BLaER1 (cell line): ENCODE measurements around the gene MAT2A.
A peak's percentile ranks its signal among the peaks of the same experiment; 100 is the strongest.

ENCODE experiments used
- H3K27ac ChIP-seq: shearing (Covaris generic); formaldehyde crosslinking; 2 replicates; pipeline ENCODE4 v1.8.1; 2022
- H3K27me3 ChIP-seq: shearing (Covaris generic); formaldehyde crosslinking; 2 replicates; pipeline ENCODE4 v1.8.1; 2022
- H3K36me3 ChIP-seq: shearing (Covaris generic); formaldehyde crosslinking; 2 replicates; pipeline ENCODE4 v1.8.1; 2022
- H3K4me1 ChIP-seq: shearing (Covaris generic); formaldehyde crosslinking; 2 replicates; pipeline ENCODE4 v1.8.1; 2022
- H3K4me2 ChIP-seq: shearing (Covaris generic); formaldehyde crosslinking; 2 replicates; pipeline ENCODE4 v1.8.1; 2022
- H3K4me3 ChIP-seq: shearing (Covaris generic); formaldehyde crosslinking; 2 replicates; pipeline ENCODE4 v1.8.1; 2022
- H3K9ac ChIP-seq: shearing (Covaris generic); formaldehyde crosslinking; 2 replicates; pipeline ENCODE4 v1.8.1; 2022
- H3K9me3 ChIP-seq: shearing (Covaris generic); formaldehyde crosslinking; 2 replicates; pipeline ENCODE4 v1.8.1; 2022
- H4K20me1 ChIP-seq: shearing (Covaris generic); formaldehyde crosslinking; 2 replicates; pipeline ENCODE4 v1.8.1; 2022
- Cebpa-rat ChIP-seq: shearing (Covaris generic); IDR thresholded peaks from 2 replicates; pipeline ENCODE4 v1.8.1; 2022

The MAT2A gene

DNA sequence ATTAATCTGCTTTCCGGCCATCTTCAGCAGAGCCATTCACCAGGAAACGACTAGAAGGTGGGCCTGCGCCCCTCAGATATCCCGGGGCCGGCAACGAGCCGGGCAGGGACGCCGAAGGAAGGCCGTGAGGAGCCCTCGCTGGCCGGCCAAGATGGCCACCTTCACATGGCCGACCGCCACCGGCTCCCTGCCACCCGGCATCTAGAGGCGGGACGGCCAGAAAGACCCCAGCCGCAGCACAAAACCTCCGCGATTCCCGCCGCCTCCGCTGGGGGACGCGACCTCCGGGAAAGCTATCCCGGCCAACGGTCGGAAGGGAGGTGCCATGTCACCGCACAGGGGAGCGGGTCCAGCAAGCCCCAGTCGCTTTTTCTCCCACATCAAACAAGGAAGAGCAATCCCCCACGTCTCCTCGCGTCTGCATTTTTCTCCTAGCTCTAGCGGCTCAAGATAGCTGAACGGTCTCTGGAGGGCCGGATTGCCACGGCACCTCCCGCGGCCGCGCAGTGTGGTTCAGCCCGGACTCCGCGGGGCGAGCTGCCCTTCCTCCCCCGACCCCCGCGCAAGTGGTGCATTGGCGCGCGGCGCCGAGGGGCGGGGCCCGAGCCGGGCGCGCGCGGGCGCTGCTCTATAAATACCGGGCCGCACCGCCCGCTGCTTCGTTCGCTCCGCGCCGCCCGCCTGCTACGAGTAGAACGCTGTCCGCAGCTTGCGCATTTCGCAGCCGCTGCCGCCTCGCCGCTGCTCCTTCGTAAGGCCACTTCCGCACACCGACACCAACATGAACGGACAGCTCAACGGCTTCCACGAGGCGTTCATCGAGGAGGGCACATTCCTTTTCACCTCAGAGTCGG, at the start of gene MAT2A:
MAT2A (plus strand) TSS at position 662 of the 854 bp plus-strand sequence; CDS start at position 782, 120 bp downstream.
- H3K27me3 ChIP-seq: no peaks in the 10 kb centered on the region
- peak within 1 kb of the TSS; percentile 100 for H3K9ac ChIP-seq
- no peak for TF ChIP-seq Cebpa-rat
- H4K20me1 ChIP-seq: peaks cover 46% of the 10 kb centered on the region
- H3K27ac ChIP-seq: peak within 1 kb of the TSS; percentile 100
- H3K4me3 ChIP-seq: peak within 1 kb of the TSS; percentile 73
- peaks cover 40% of the 10 kb centered on the region for H3K36me3 ChIP-seq
- H3K9me3 ChIP-seq: no peaks in the 10 kb centered on the region
- H3K4me1 ChIP-seq: peaks cover 68% of the 10 kb centered on the region
- H3K4me2 ChIP-seq: peak within 1 kb of the TSS; percentile 93

DNA sequence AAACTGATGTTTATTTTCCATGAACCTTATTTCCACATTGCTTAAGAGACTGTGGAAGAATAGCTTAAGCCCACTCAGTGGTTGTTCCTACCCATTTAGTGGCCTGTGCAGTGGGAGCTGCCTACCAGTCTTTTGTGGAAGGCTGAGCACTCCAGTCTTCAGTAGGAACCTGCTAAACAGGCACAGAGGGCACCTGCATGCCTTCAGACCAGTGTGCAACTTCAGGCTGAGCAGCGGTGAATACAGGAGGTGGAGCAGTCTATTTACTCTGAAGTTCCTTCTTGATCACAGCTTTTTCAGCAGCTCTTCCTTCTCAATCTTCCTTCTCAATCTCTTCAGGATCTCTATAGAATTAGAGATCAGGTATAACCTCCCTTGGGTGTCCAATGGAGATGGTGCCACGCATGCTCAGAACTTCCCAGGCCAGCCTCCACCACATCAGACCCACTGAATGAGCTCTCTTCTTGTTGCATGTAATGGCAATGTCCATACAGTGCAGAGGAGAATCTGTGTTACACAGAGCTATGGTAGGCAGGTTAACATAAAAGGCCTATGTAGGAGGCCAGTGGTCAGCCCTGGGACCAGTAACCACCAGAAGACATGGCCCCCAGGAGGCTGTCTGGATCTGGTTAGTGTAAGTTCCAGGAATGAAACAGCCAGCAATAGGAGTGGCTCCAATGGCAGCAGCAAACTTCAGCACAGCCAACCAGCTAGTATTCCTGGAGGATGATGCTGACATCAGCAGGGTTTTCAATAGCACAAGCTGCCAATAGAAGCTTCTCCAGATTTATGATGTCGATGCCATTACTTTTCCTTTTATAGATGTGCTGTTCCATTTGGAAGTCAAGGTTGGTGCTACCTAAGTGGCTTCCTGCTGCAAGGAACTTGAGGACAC, 47.9 kb upstream of the MAT2A start:
- no peak for TF ChIP-seq Cebpa-rat
- H3K36me3 ChIP-seq: no peaks in the 10 kb centered on the region
- H3K27me3 ChIP-seq: no peaks in the 10 kb centered on the region
- no peak overlapping the region for H3K4me2 ChIP-seq
- H3K27ac ChIP-seq: no peak overlapping the region
- H3K9ac ChIP-seq: no peak overlapping the region
- H3K4me1 ChIP-seq: peaks cover 5% of the 10 kb centered on the region; the same call in 1 of the 2 replicates
- no peak overlapping the region for H3K4me3 ChIP-seq
- H3K9me3 ChIP-seq: peaks cover 28% of the 10 kb centered on the region
- H4K20me1 ChIP-seq: no peaks in the 10 kb centered on the region

DNA sequence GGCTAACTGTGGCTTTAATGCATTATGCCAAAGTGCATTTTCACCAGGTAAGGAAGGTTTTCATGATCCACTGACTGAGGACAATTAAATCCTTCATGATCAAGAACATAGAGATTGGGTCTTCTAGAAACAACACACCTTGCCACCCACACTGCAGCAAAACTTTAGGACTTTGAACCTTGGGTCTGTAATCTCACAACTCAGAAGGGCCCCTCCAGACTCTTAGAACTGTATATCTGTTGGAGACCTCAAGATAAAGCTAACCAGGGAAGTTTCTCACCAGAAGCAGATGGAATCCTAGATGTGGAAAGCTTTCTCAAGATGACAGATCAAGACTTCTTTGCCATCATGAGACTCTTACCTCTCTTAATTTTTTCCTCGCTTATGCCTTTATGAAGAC, 42.5 kb upstream of the MAT2A start:
- Histone ChIP-seq H3K4me2 (no peak overlapping the region), H3K36me3 (no peaks in the 10 kb centered on the region), H3K27ac (no peak overlapping the region), H3K9ac (no peak overlapping the region), H3K4me1 (peaks cover 14% of the 10 kb centered on the region; the same call in 1 of the 2 replicates), H4K20me1 (no peaks in the 10 kb centered on the region), H3K4me3 (no peak overlapping the region), H3K27me3 (no peaks in the 10 kb centered on the region), H3K9me3 (no peaks in the 10 kb centered on the region)
- no peak for TF ChIP-seq Cebpa-rat

DNA sequence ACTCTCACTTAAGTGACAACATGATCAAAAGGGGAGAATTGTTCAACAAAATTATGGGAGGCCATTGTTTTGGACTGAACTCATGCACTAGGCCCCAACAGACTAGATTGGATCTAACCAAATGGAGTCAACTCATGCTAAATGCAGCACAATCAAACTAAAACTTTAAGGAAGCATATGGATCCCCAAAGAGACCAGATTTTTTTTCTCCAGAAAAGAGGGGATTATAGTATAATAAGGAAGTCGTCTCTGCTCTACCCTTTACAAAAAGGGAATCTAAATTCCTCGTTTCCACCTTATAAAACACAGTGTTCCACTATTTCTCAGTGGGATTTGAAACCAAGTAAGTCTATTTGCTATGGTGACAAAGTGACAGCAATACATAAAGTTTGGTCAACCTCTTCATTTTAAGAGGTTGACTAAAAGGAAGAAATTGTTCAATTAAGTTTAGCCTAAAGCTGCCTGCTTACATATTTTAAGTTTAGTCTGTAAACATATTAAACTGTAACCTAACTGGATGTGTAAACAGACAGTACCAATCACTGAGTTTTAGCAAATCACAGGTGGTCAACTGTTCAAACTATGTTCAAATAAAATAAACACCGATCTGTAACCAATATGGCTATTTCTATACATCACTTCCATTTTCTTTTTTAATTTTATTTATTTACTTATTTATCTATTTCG, 40.9 kb upstream of the MAT2A start:
- H3K36me3 ChIP-seq: no peaks in the 10 kb centered on the region
- H3K4me3 ChIP-seq: no peak overlapping the region
- peaks cover 18% of the 10 kb centered on the region; the same call in 1 of the 2 replicates for H3K4me1 ChIP-seq
- TF ChIP-seq Cebpa-rat: no peak
- H3K9me3 ChIP-seq: no peaks in the 10 kb centered on the region
- H3K27me3 ChIP-seq: no peaks in the 10 kb centered on the region
- no peak overlapping the region for H3K9ac ChIP-seq
- no peak overlapping the region for H3K27ac ChIP-seq
- no peaks in the 10 kb centered on the region for H4K20me1 ChIP-seq
- no peak overlapping the region for H3K4me2 ChIP-seq

DNA sequence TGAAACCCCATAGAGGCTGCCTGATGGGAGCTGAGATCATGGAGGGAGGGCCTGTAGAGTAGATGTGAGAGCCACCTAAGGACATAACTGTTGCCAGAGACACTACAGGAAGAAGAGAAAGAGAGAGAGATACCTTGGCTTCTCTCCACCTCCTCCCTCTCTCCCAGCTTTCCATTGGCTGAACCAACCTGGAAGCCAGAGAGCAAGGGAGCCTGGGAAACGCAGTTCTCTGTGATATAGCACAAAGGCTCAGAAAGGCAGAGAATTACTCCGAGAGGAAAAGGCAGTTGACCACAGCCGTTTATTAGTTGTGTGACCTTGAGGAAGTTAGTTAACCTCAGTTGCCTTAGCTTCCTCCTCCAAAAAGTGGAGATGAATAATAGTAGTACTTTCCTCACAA, 37.7 kb upstream of the MAT2A start:
- H3K27me3 ChIP-seq: no peaks in the 10 kb centered on the region
- H3K4me3 ChIP-seq: no peak overlapping the region
- H4K20me1 ChIP-seq: no peaks in the 10 kb centered on the region
- H3K9ac ChIP-seq: no peak overlapping the region
- no peak for TF ChIP-seq Cebpa-rat
- H3K4me1 ChIP-seq: peaks cover 13% of the 10 kb centered on the region; the same call in 1 of the 2 replicates
- H3K36me3 ChIP-seq: no peaks in the 10 kb centered on the region
- H3K4me2 ChIP-seq: no peak overlapping the region
- H3K27ac ChIP-seq: 0 out of 2 replicates have a peak overlapping the region, but pooled peaks have one; percentile 2
- H3K9me3 ChIP-seq: no peaks in the 10 kb centered on the region

DNA sequence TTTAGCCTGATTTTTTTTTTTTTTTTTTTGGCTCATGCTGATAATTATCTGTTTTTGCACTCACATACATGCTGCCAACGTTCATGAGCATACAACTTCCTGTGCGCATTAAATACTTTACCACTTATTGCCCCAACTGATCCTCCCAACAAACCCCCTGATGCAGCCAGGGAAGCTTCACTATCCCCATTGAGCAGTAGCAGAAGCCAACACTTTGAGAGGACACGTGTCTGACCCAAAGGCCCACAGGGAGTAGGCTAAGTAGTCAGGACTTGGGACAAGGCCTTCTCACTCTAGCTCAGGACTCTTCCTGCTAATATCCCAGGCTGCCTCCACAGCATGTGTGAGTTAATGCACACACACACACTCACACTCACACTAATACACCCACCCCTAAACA, 36.2 kb upstream of the MAT2A start:
- H3K27me3 ChIP-seq: no peaks in the 10 kb centered on the region
- H3K9me3 ChIP-seq: no peaks in the 10 kb centered on the region
- H3K36me3 ChIP-seq: no peaks in the 10 kb centered on the region
- no peak for TF ChIP-seq Cebpa-rat
- H3K4me3 ChIP-seq: no peak overlapping the region
- no peak overlapping the region for H3K9ac ChIP-seq
- peaks cover 13% of the 10 kb centered on the region; the same call in 1 of the 2 replicates for H3K4me1 ChIP-seq
- H3K27ac ChIP-seq: no peak overlapping the region
- no peaks in the 10 kb centered on the region for H4K20me1 ChIP-seq
- H3K4me2 ChIP-seq: no peak overlapping the region

DNA sequence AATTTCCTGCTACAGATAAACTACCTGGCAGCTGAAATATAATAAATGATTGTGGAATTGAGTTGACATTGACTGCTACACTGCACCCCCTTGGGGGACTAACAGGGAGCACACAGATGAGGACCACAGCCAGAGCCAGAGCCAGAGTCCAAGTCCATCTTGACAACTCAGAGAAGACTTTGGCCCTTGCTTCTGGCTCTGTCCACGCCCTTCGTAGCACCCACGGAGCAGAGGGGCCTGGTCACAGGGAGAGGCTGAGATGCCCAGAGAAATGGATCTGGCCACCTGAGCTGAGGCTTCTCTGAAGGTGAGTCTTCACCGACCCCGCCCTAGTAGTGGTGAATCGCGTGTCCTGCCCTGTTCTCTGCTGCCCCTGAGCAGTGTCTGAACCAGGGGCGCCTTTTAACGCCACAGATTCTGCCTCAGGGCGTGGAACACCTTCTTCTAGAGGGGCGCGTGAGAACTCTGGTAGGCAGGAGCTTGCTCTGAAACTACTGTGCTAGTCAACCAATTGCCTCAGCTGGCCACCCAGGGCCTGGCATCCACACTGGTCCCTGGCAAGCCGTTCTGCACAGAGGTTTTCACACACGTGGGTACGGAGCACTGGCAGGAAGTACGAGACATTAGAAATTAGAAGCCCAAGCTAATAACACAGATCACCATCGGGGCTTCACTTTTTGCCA, 35.7 kb upstream of the MAT2A start:
- Histone ChIP-seq H3K4me3 (no peak overlapping the region), H3K27me3 (no peaks in the 10 kb centered on the region), H4K20me1 (no peaks in the 10 kb centered on the region), H3K4me2 (no peak overlapping the region), H3K9ac (no peak overlapping the region), H3K4me1 (peaks cover 13% of the 10 kb centered on the region; the same call in 1 of the 2 replicates), H3K36me3 (no peaks in the 10 kb centered on the region), H3K9me3 (no peaks in the 10 kb centered on the region), H3K27ac (no peak overlapping the region)
- TF ChIP-seq Cebpa-rat: no peak

DNA sequence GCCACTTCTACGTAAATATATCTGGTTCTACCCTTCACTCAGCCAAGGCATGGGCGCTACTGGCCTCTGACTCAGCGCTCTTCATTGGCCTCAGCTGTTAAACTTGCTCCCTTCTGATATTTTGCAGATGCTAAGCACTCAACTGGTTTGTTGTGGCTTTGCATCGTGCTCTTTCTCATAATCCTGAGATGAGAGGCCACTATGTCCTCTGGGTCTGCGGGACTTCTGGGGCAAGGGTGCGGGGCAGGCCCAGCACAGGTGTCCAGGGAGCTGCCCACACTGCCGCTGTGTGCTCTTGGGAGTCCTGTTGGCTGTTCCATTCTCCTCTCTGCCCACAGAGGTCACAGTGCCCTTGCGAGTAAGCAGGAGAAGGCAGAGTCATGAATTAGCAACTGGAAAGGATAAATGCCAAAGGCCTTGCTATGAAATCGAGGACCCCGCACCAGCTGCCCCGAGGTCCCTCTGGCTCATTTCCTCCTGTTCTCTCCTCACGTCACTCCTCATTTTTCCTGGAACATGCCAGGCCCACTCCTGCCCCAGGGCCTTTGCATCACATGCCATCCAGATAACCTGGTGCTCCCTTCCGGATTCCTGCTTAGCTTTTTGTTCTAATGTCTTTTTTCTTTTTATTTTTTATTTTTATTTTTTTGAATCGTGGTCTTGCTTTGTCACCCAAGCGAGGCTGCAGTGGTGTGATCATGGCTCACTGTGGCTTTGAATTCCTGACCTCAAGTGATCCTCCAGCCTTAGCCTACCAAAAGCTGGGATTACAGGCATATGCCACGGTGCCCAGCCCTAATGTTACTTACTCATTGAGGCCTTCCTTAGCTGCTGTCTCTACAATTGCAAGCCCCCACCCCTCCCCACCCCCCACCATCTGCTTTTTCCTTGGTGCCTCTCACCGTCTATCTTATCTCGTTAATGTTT, 34.9 kb upstream of the MAT2A start:
- Histone ChIP-seq H4K20me1 (no peaks in the 10 kb centered on the region), H3K9ac (no peak overlapping the region), H3K9me3 (no peaks in the 10 kb centered on the region), H3K36me3 (no peaks in the 10 kb centered on the region), H3K4me2 (no peak overlapping the region), H3K27me3 (no peaks in the 10 kb centered on the region), H3K4me3 (no peak overlapping the region), H3K4me1 (peaks cover 13% of the 10 kb centered on the region; the same call in 1 of the 2 replicates), H3K27ac (no peak overlapping the region)
- TF ChIP-seq Cebpa-rat: no peak
